Muscle layer of colon (tissue), 2 donors: ENCODE measurements around the gene ATP8A2.

Experiments used
- H3K27ac ChIP-seq: one replicate; pipeline ENCODE4 v1.7.0; 2013; ENCODE audit warnings: low read depth, mild to moderate bottlenecking, low read length, moderate library complexity
- H3K27me3 ChIP-seq, 2 donors: one replicate each; pipeline ENCODE4 v1.7.0; 2013; ENCODE audit warnings: low read length in 2 of 2, mild to moderate bottlenecking in 2 of 2; ENCODE audit not compliant: insufficient read depth in 2 of 2, control insufficient read depth in 1 of 2
- H3K36me3 ChIP-seq: one replicate; pipeline ENCODE4 v1.7.0; 2013; ENCODE audit warnings: mild to moderate bottlenecking, low read length; ENCODE audit not compliant: insufficient read depth
- H3K4me1 ChIP-seq: one replicate; pipeline ENCODE4 v1.7.0; 2013; ENCODE audit warnings: mild to moderate bottlenecking, low read length; ENCODE audit not compliant: insufficient read depth
- H3K4me3 ChIP-seq, 2 donors: one replicate each; pipeline ENCODE4 v1.7.0; 2013; ENCODE audit warnings: low read length in 2 of 2, low read depth in 1 of 2, mild to moderate bottlenecking in 1 of 2, moderate library complexity in 1 of 2
- H3K9ac ChIP-seq: one replicate; pipeline ENCODE4 v1.7.0; 2013; ENCODE audit warnings: low read length
- H3K9me3 ChIP-seq: one replicate; pipeline ENCODE4 v1.7.0; 2013; ENCODE audit warnings: mild to moderate bottlenecking, low read length
- donor health status: abdominal sarcoma.
- donor health status: Adenocarcinoma of cecum.

ATP8A2 gene

DNA sequence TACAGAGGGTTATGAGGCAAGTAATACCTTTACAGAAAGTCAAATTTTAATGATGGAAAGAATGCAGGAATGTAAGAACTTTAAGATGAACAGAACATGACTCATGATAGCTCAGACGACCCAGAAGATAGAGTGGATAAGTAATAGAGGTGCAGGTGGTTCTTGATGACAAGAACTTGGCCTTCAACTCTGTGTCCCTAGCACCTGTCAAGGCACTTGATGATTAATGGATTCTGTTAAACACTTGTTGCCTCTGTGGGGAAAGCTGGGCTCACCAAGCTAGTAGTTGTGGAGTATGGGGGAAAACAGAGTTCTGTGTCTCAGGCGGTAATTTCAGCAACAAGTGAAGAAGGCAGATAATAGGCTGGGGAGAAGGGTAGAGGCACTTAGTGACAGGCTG, 306.2 kb downstream of the ATP8A2 start:
- no peak overlapping the region for H3K4me3 ChIP-seq
- H3K9ac ChIP-seq = no peak overlapping the region
- no peak overlapping the region for H3K27ac ChIP-seq
- H3K4me1 ChIP-seq = no peaks in the 10 kb centered on the region
- no peaks in the 10 kb centered on the region for H3K9me3 ChIP-seq
- no peaks in the 10 kb centered on the region for H3K27me3 ChIP-seq
- no peaks in the 10 kb centered on the region for H3K36me3 ChIP-seq

- Histone ChIP-seq H3K27me3 (no peaks in the 10 kb centered on the region), H3K4me1 (no peaks in the 10 kb centered on the region), H3K36me3 (no peaks in the 10 kb centered on the region), H3K27ac (no peak overlapping the region), H3K4me3 (no peak overlapping the region), H3K9ac (no peak overlapping the region), H3K9me3 (no peaks in the 10 kb centered on the region)
Measured at GRCh38 chr13:25678398-25678797, 306.6 kb downstream of the ATP8A2 start.

GRCh38 chr13:25679159-25679558, 307.4 kb downstream of the ATP8A2 start:
- H3K27me3 ChIP-seq = no peaks in the 10 kb centered on the region
- H3K9me3 ChIP-seq = no peaks in the 10 kb centered on the region
- H3K9ac ChIP-seq = no peak overlapping the region
- H3K4me3 ChIP-seq = no peak overlapping the region
- no peak overlapping the region for H3K27ac ChIP-seq
- H3K36me3 ChIP-seq = no peaks in the 10 kb centered on the region
- no peaks in the 10 kb centered on the region for H3K4me1 ChIP-seq

- H3K4me1 ChIP-seq = no peaks in the 10 kb centered on the region
- no peak overlapping the region for H3K9ac ChIP-seq
- no peak overlapping the region for H3K4me3 ChIP-seq
- no peaks in the 10 kb centered on the region for H3K27me3 ChIP-seq
- H3K9me3 ChIP-seq = no peaks in the 10 kb centered on the region
- no peaks in the 10 kb centered on the region for H3K36me3 ChIP-seq
- H3K27ac ChIP-seq = no peak overlapping the region
Measured at GRCh38 chr13:25679936-25680335, 308.2 kb downstream of the ATP8A2 start.

- no peaks in the 10 kb centered on the region for H3K36me3 ChIP-seq
- no peaks in the 10 kb centered on the region for H3K4me1 ChIP-seq
- no peaks in the 10 kb centered on the region for H3K9me3 ChIP-seq
- H3K27me3 ChIP-seq = no peaks in the 10 kb centered on the region
- no peak overlapping the region for H3K9ac ChIP-seq
- no peak overlapping the region for H3K4me3 ChIP-seq
- no peak overlapping the region for H3K27ac ChIP-seq
Measured at GRCh38 chr13:25682276-25682675, 310.5 kb downstream of the ATP8A2 start.

GRCh38 chr13:25683056-25683455, 311.3 kb downstream of the ATP8A2 start:
- Histone ChIP-seq H3K27me3 (no peaks in the 10 kb centered on the region), H3K36me3 (no peaks in the 10 kb centered on the region), H3K9ac (no peak overlapping the region), H3K9me3 (no peaks in the 10 kb centered on the region), H3K4me1 (no peaks in the 10 kb centered on the region), H3K27ac (no peak overlapping the region), H3K4me3 (no peak overlapping the region)

DNA sequence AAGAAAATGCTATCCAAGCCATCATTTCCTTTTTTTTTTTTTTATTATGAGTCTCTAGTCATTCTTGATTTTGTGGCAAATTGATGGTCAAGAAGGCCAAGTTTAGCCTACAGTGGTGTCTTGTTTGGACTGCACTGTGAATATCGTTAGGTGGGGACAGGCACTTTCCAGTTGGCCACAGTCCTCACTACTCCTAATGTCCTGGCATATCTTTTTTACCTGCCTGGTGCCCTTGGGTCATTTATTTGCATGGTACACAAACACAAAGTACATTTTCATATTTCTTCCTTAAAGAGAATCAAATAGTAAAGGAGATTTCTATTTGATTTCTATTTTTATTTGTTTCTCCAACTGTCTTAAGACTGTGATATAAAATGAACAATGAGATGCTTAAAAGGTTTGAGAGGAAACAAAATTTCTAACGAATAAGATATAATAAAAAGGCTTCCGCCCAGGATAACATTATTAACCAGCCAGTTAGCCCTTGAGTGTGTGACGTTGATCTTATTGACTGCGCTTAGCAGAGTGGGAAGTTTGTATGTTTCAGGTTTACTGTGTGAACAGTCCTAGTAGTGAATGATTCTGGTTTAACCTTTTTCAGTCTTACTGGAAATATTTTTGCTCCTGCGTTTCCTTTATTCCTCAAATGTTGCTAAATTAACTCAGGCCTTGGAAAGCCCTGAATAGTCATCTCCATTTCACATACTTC, 312.0 kb downstream of the ATP8A2 start:
- Histone ChIP-seq H3K36me3 (no peaks in the 10 kb centered on the region), H3K9me3 (no peaks in the 10 kb centered on the region), H3K9ac (no peak overlapping the region), H3K4me3 (no peak overlapping the region), H3K27me3 (no peaks in the 10 kb centered on the region), H3K4me1 (no peaks in the 10 kb centered on the region), H3K27ac (no peak overlapping the region)

DNA sequence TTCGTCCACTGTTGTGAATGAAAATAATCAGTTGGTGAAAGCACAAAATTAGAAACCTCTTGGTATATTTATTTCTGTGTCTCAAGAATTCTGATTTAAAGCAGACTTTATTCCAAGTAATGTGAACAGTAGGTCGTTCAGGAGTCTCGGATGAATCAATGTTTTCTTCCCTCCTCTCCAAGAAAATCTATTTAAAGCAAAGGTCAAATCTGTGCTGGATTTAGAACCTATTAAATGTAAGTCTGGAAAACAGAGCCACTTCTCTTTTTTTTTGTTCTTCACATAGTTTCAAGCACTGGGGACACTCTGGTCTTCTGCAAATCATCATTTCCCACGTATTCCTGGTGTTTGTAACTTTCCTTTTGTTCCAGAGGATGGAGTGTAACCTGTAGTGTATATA, 312.7 kb downstream of the ATP8A2 start:
- no peak overlapping the region for H3K4me3 ChIP-seq
- no peaks in the 10 kb centered on the region for H3K36me3 ChIP-seq
- no peak overlapping the region for H3K27ac ChIP-seq
- no peak overlapping the region for H3K9ac ChIP-seq
- no peaks in the 10 kb centered on the region for H3K4me1 ChIP-seq
- no peaks in the 10 kb centered on the region for H3K27me3 ChIP-seq
- H3K9me3 ChIP-seq = no peaks in the 10 kb centered on the region

DNA sequence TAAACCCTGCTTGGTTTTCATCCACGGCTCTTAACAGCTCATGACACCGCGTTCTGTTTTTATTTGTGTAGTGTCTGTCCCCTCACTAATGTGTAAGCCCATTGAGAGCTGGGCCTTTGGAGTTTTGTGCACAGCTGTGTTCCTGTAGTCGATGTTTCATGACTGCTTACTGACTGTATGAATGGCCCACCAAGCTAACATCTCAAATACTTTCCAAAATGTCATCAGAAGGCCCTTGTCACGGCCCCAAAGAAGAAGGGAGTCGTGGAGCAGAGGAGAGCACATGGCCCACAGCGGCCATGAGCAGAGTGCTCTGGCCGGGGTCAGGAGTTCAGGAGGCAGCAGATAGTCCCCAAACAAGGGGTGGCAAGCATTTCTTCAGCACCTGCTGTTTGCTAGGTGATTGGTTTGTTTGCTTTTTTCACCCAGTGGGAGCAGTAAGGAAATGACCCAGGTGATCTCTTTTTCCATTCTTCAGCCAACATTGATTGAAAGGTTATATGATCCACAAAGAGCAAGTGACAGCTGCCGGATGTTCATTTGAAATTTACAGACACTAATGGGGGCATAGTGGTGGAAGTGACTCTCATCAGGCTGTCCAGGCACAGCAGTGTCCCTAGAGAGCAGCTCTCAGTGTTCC, 315.2 kb downstream of the ATP8A2 start:
- Histone ChIP-seq H3K27me3 (no peaks in the 10 kb centered on the region), H3K27ac (no peak overlapping the region), H3K36me3 (no peaks in the 10 kb centered on the region), H3K9ac (no peak overlapping the region), H3K4me1 (no peaks in the 10 kb centered on the region), H3K9me3 (no peaks in the 10 kb centered on the region), H3K4me3 (no peak overlapping the region)

DNA sequence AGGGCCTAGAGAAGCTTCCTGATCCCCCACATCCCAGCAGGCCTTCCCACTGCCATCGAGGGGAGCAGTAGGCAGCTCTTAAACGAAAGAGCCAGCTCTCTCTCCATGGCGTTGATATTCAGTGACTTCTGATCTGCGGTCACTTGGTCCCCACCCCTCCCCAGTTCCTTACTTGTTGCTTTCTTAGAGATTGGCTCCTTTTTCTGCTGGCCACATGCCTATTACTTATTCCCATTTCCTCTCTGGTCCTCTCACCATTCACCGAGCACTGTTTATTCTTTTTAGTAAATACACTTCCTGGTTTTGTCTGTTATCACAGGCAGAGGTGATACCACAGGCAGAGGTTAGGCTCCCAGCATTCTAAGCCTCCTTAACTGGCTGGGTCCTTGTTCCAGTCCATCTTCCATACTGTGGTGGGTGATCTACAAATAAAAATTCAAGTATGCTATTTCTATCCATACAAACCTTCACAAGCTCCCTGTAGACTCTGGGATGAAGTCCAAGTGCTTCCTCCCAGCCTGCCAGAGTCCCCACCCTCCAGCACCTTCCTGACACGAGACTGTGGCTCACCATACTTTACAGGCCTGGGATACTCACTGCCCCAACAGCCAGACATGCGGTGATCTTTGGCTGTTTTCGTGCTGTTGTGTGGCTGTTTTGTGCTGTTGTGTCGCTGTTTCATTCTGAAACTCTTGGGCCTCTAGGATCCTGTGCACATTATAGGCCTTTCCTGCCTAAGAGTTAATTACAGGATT, 315.9 kb downstream of the ATP8A2 start:
- Histone ChIP-seq H3K4me1 (no peaks in the 10 kb centered on the region), H3K27me3 (no peaks in the 10 kb centered on the region), H3K9ac (no peak overlapping the region), H3K4me3 (no peak overlapping the region), H3K27ac (no peak overlapping the region), H3K9me3 (no peaks in the 10 kb centered on the region), H3K36me3 (no peaks in the 10 kb centered on the region)

DNA sequence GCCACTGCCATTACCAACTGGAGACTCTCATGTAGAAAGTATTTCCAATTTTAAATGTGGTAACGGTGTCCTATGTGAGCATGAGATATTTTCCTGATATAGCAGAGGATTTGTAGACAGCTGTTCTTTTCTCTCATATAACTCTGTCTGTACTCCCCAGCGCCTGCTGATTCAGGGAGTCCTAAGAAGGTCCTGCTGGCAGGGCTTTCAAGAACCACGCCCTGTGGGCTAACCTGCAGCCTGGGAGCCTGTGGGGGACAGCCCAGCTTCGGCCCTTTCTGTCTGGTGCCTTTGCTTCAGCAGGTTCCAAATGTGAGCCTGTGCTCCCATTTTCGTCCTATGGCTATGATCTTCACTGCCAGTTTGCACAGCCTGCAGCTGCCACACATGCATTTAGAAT, 316.8 kb downstream of the ATP8A2 start:
- no peak overlapping the region for H3K27ac ChIP-seq

More for the DNA sequence above, 316.8 kb downstream of the ATP8A2 start:
- H3K9me3 ChIP-seq = no peaks in the 10 kb centered on the region
- H3K27me3 ChIP-seq = no peaks in the 10 kb centered on the region
- no peaks in the 10 kb centered on the region for H3K4me1 ChIP-seq
- no peak overlapping the region for H3K9ac ChIP-seq
- H3K36me3 ChIP-seq = no peaks in the 10 kb centered on the region
- no peak overlapping the region for H3K4me3 ChIP-seq
